ENCODE measurements around the gene SEMA3F.
A peak's percentile ranks its signal among the peaks of the same experiment; 100 is the strongest.

SEMA3F gene

GRCh38 chr3:50182533-50183099 lies 27.5 kb downstream of the SEMA3F start:
- TF ChIP-seq CTCF (conservative IDR thresholded peaks at IDR 0.05; ENCODE audit: low read length), result no peak
- no peak for DNase-seq (ENCODE audit: low read depth)
- no peak overlapping the region for H3K4me3 ChIP-seq (ENCODE audit: low read length)

- no peak overlapping the region for H3K4me3 ChIP-seq (ENCODE audit: low read length)
- TF ChIP-seq CTCF (conservative IDR thresholded peaks at IDR 0.05; ENCODE audit: low read length), result no peak
- no peak for DNase-seq (ENCODE audit: low read depth)
Measured at GRCh38 chr3:50183755-50184154, 28.6 kb downstream of the SEMA3F start.

- no peak for TF ChIP-seq CTCF (conservative IDR thresholded peaks at IDR 0.05; ENCODE audit: low read length)
- no peak overlapping the region for H3K4me3 ChIP-seq (ENCODE audit: low read length)
- DNase-seq (ENCODE audit: low read depth), result no peak
Measured at GRCh38 chr3:50184242-50184978, 29.3 kb downstream of the SEMA3F start.

GRCh38 chr3:50185230-50185629 lies 30.1 kb downstream of the SEMA3F start:
- no peak for TF ChIP-seq CTCF (conservative IDR thresholded peaks at IDR 0.05; ENCODE audit: low read length)
- H3K4me3 ChIP-seq (ENCODE audit: low read length), result no peak overlapping the region
- no peak for DNase-seq (ENCODE audit: low read depth)

GRCh38 chr3:50186096-50186495 lies 31.0 kb downstream of the SEMA3F start:
- no peak overlapping the region for H3K4me3 ChIP-seq (ENCODE audit: low read length)
- no peak for DNase-seq (ENCODE audit: low read depth)
- TF ChIP-seq CTCF (conservative IDR thresholded peaks at IDR 0.05; ENCODE audit: low read length), result no peak

GRCh38 chr3:50187750-50188149 lies 32.6 kb downstream of the SEMA3F start:
- DNase-seq (ENCODE audit: low read depth), result no peak
- no peak overlapping the region for H3K4me3 ChIP-seq (ENCODE audit: low read length)
- no peak for TF ChIP-seq CTCF (conservative IDR thresholded peaks at IDR 0.05; ENCODE audit: low read length)

GRCh38 chr3:50189274-50189673 lies 34.1 kb downstream of the SEMA3F start:
- DNase-seq (ENCODE audit: low read depth), result peak; percentile 83
- no peak overlapping the region for H3K4me3 ChIP-seq (ENCODE audit: low read length)
- TF ChIP-seq CTCF (conservative IDR thresholded peaks at IDR 0.05; ENCODE audit: low read length), result peak; percentile 98

All from AG10803 (cell line).